ENCODE results near the gene MTIF3.

MTIF3 gene

GRCh38 chr13:27423333-27423732 lies 27.0 kb downstream of the MTIF3 start:
- no peak overlapping the region for H3K4me3 ChIP-seq (ENCODE audit: control insufficient read depth, low read depth, low read length)
- DNase-seq (ENCODE audit: low read depth) = no peak
- TF ChIP-seq, protein P1, sequence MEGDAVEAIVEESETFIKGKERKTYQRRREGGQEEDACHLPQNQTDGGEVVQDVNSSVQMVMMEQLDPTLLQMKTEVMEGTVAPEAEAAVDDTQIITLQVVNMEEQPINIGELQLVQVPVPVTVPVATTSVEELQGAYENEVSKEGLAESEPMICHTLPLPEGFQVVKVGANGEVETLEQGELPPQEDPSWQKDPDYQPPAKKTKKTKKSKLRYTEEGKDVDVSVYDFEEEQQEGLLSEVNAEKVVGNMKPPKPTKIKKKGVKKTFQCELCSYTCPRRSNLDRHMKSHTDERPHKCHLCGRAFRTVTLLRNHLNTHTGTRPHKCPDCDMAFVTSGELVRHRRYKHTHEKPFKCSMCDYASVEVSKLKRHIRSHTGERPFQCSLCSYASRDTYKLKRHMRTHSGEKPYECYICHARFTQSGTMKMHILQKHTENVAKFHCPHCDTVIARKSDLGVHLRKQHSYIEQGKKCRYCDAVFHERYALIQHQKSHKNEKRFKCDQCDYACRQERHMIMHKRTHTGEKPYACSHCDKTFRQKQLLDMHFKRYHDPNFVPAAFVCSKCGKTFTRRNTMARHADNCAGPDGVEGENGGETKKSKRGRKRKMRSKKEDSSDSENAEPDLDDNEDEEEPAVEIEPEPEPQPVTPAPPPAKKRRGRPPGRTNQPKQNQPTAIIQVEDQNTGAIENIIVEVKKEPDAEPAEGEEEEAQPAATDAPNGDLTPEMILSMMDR (conservative IDR thresholded peaks at IDR 0.05; ENCODE audit: control insufficient read depth, insufficient read depth, low read depth, low read length) = no peak

DNA sequence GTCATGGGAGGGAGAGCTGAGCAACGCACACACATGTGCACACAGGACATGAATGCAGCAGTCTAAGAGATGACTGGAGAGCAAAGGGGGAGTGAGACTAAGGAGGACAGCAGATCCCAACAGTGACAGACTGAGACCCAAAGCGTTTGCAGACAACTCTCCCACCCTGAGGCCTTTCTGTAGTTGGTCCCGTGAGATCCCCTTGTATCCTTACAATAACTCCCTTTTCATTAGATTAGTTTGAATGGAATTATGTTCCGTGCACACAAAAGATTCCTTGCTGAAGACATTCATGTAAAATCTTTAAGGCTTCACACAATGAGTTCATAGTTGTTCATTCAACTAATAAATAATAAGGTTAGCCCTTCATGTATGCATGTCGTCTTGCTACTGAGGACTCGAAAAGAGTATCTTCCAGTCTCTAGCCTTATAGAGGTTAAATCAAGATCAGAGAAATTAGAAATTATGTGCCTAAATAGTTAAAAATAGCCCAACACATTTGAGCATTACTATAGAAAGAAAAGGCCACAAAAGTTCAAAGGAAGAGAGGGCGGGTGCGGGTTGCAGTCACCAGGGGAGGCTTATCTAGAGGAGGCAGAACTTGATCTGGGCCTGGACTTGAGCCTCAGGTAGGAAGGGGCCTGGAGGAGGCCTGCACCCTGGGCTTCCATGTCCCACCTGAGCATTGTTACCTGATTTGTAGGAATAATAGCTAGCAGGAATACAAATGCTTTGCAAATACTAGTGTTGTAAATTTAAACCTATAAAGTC lies 29.1 kb downstream of the MTIF3 start:
- TF ChIP-seq, protein P1 (conservative IDR thresholded peaks at IDR 0.05; ENCODE audit: control insufficient read depth, insufficient read depth, low read depth, low read length) = no peak
- DNase-seq (ENCODE audit: low read depth) = no peak
- H3K4me3 ChIP-seq (ENCODE audit: control insufficient read depth, low read depth, low read length) = no peak overlapping the region

GRCh38 chr13:27419328-27419727 lies 31.0 kb downstream of the MTIF3 start:
- H3K4me3 ChIP-seq (ENCODE audit: control insufficient read depth, low read depth, low read length) = no peak overlapping the region
- DNase-seq (ENCODE audit: low read depth) = no peak
- TF ChIP-seq, protein P1 (conservative IDR thresholded peaks at IDR 0.05; ENCODE audit: control insufficient read depth, insufficient read depth, low read depth, low read length) = no peak

DNA sequence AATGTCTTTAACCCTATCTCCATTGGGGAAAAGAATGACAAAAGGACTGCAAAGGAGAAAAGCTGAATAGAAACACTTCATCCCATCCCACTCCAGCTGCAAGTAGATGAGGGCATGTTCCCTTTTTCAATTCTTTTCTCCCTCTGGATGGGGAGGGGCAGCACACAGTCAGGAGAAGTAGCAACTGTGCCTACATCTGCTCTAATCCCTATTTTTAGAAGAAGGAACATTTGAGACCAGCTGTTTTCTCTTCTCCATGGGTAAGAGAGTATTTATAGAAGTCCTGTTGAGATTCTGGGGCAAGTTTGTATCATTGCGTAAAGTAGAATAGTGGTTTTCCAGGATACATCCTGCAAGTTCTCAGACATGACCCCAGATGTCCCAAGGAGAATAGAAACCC lies 35.2 kb downstream of the MTIF3 start:
- no peak for DNase-seq (ENCODE audit: low read depth)
- TF ChIP-seq, protein P1 (conservative IDR thresholded peaks at IDR 0.05; ENCODE audit: control insufficient read depth, insufficient read depth, low read depth, low read length) = no peak
- no peak overlapping the region for H3K4me3 ChIP-seq (ENCODE audit: control insufficient read depth, low read depth, low read length)

DNA sequence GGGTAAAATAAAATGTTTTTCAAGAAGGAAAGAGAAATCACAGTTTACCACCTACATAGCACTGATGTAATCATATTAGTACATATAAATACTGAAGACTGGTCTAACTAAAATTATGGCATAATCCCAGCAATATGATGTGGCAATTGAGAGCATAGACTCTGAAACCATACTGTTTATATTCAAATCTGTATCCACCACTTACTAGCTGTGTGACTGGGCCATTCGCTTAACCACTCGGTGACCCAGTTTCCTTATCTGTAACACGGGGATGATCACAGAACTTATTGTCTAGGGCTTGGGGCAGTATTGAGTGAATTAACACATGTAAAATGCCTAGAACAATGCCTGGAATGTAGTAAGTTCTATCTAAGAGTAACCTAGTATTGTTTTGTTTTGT lies 39.0 kb downstream of the MTIF3 start:
- DNase-seq (ENCODE audit: low read depth) = no peak
- TF ChIP-seq, protein P1 (conservative IDR thresholded peaks at IDR 0.05; ENCODE audit: control insufficient read depth, insufficient read depth, low read depth, low read length) = no peak

DNA sequence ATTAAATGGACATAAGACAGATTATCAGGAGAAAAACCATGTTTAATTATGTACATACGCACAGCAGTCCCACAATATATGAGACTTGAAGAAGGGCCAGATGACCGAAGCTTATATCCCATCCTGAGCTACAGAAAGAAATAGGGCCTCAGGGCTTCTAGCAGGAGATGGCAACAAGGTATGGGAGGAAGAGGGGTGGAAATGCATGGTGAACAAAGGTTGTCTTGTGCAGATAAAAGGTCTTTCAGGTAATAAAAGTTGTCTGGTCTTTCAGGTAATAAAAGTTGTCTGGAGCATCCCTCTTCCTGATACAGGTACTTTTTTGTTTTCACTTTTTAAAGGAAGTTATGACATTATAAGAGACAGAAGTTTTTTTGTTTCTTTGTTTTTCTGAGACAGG lies 41.4 kb downstream of the MTIF3 start:
- no peak for DNase-seq (ENCODE audit: low read depth)
- H3K4me3 ChIP-seq (ENCODE audit: control insufficient read depth, low read depth, low read length) = no peak overlapping the region
- TF ChIP-seq, protein P1 (conservative IDR thresholded peaks at IDR 0.05; ENCODE audit: control insufficient read depth, insufficient read depth, low read depth, low read length) = no peak

More for the DNA sequence above, 39.0 kb downstream of the MTIF3 start:
- no peak overlapping the region for H3K4me3 ChIP-seq (ENCODE audit: control insufficient read depth, low read depth, low read length)
